Liver (tissue), 5 donors: ENCODE results near the gene MANSC1. TPM values are rescaled to one million over a fixed set of nuclear protein-coding genes. Genes with fewer than 3 reads are reported as not detected.

Experiments used
- polyA plus RNA-seq, 2 donors: library from polyadenylated mRNA; stranded (reverse) in 1 of 2; unstranded in 1 of 2; fragments of 200-250 nt in 1 of 2; fragments of >200 nt in 1 of 2; fragmentation: Nextera tagmentation in 1 of 2; extraction: Ambion mirVana in 1 of 2; gene quantifications; one replicate each; pipeline versions ENCODE4 v1.2.1 to v1.2.3, GENCODE V29; 2013 to 2015
- small RNA-seq: library from RNA; depleted of rRNA; stranded (forward); fragments of <200 nt; gene quantifications from one replicate; pipeline ENCODE3, GENCODE V24; 2014
- total RNA-seq, 2 donors: library from RNA; depleted of rRNA; stranded (reverse); fragments of >200 nt; gene quantifications; one replicate each; pipeline ENCODE4 v1.2.3, GENCODE V29; 2014
- donor health status: healthy.
- donor health status: healthy.
- donor health status: healthy.

The MANSC1 gene
- total and polyA plus RNA-seq, 4 donors = 2.1 to 7.8 (median 4.7) TPM

Small RNA genes lying within 50 kb of the gene (small RNA-seq; reads per million reads assigned to genes)
- not detected for gene RNU6-318P

Other genes starting within 250 kb of the MANSC1 start
- 10 to 100 TPM; 24.7 to 76.8 TPM for gene LRP6, start 83.2 kb downstream of the MANSC1 start, total RNA-seq
- gene LRP6, start 83.2 kb downstream of the MANSC1 start, polyA plus RNA-seq = 10 to 100 TPM; 14.7 to 21.7 TPM
- 10 to 100 TPM in 1 of 2 donors, 1 to 10 TPM in 1; 8.9 to 11.4 TPM for gene BORCS5, start 6.8 kb upstream of the MANSC1 start, total RNA-seq
- gene BORCS5, start 6.8 kb upstream of the MANSC1 start, polyA plus RNA-seq = 1 to 10 TPM; 4.5 to 7.3 TPM
- 10 to 100 TPM in 1 of 2 donors, 1 to 10 TPM in 1; 9.9 to 56.4 TPM for gene DUSP16, start 212.6 kb upstream of the MANSC1 start, total RNA-seq
- gene DUSP16, start 212.6 kb upstream of the MANSC1 start, polyA plus RNA-seq = 10 to 100 TPM in 1 of 2 donors, 1 to 10 TPM in 1; 7.8 to 28.2 TPM